Mammary epithelial cell (primary cell): Measurements from ENCODE around the gene SUMF1.

ENCODE experiments used
- EZH2 ChIP-seq: IDR thresholded peaks from 2 replicates; pipeline ENCODE4 v1.6.1; 2012; ENCODE audit warnings: low read length, inconsistent platforms, borderline replicate concordance
- TF ChIP-seq, protein P1 (sequence below), 2 donors: IDR thresholded peaks in 1 of 2; conservative IDR thresholded peaks in 1 of 2; 2 replicates each; pipeline ENCODE4 v1.5.1; 2011 to 2012; ENCODE audit warnings: inconsistent platforms in 2 of 2, low read length in 2 of 2, mild to moderate bottlenecking in 2 of 2, control low read depth in 1 of 2, low read depth in 1 of 2; ENCODE audit not compliant: insufficient read depth in 1 of 2; ENCODE audit errors: extremely low read depth in 1 of 2

DNA sequence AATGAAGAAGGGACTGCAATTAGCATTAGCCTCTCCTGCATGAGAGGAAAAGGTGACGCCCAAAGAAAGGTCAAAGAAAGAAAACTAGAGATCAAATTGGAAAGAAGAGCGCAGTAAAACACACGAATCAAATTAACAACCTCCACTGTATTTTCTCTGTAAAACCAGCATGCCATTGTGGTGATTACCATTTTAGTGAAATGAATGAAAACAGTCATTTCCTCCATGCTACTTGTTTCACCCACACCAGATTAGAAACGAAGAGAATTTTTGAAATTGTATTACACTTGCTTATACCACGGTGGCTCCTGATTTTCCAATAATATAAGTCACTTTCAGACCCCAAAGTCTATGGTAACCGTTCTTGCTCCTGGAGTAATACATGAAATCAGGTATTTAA is 71.6 kb downstream of the SUMF1 start:
- TF ChIP-seq, protein P1, sequence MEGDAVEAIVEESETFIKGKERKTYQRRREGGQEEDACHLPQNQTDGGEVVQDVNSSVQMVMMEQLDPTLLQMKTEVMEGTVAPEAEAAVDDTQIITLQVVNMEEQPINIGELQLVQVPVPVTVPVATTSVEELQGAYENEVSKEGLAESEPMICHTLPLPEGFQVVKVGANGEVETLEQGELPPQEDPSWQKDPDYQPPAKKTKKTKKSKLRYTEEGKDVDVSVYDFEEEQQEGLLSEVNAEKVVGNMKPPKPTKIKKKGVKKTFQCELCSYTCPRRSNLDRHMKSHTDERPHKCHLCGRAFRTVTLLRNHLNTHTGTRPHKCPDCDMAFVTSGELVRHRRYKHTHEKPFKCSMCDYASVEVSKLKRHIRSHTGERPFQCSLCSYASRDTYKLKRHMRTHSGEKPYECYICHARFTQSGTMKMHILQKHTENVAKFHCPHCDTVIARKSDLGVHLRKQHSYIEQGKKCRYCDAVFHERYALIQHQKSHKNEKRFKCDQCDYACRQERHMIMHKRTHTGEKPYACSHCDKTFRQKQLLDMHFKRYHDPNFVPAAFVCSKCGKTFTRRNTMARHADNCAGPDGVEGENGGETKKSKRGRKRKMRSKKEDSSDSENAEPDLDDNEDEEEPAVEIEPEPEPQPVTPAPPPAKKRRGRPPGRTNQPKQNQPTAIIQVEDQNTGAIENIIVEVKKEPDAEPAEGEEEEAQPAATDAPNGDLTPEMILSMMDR (conservative IDR thresholded peaks at IDR 0.05 in 1 of 2, IDR thresholded peaks at IDR 0.05 in 1 of 2; ENCODE audit: extremely low read depth in 1 of 2, insufficient read depth in 1 of 2, low read depth in 1 of 2, low read length in 2 of 2), result no peak
- TF ChIP-seq EZH2, result no peak
